NCI-H748 treated with DMSO at 0.1 percent for 48 hours (cell line): Measurements from ENCODE around the gene EEA1.

Source experiments
- DNase-seq: peaks from one replicate; lab custom pipeline; 2025; lab: John Stamatoyannopoulos, UW

EEA1 gene

GRCh38 chr12:92938018-92938417, 8.9 kb upstream of the EEA1 start:
- DNase-seq, result no peak

GRCh38 chr12:92933606-92934005, 4.5 kb upstream of the EEA1 start:
- no peak for DNase-seq

GRCh38 chr12:92930421-92930820, 1.3 kb upstream of the EEA1 start:
- DNase-seq, result no peak

GRCh38 chr12:92929983-92930382, 888 bp upstream of the EEA1 start:
- DNase-seq, result no peak

- no peak for DNase-seq
These were observed 604 bp downstream of the EEA1 start for GRCh38 chr12:92928421-92928961.

- DNase-seq, result no peak
These were observed 1.4 kb downstream of the EEA1 start for GRCh38 chr12:92927436-92928281.

GRCh38 chr12:92927055-92927435, 2.0 kb downstream of the EEA1 start:
- DNase-seq, result no peak

GRCh38 chr12:92926549-92926948, 2.5 kb downstream of the EEA1 start:
- no peak for DNase-seq

- DNase-seq, result no peak
These were observed 7.2 kb downstream of the EEA1 start for GRCh38 chr12:92921877-92922276.

- DNase-seq, result no peak
These were observed 13.7 kb downstream of the EEA1 start for GRCh38 chr12:92915365-92915764.

GRCh38 chr12:92914170-92914569, 14.9 kb downstream of the EEA1 start:
- no peak for DNase-seq

GRCh38 chr12:92912672-92913071, 16.4 kb downstream of the EEA1 start:
- no peak for DNase-seq

GRCh38 chr12:92912052-92912451, 17.0 kb downstream of the EEA1 start:
- no peak for DNase-seq

GRCh38 chr12:92911339-92911738, 17.8 kb downstream of the EEA1 start:
- DNase-seq, result no peak

GRCh38 chr12:92908108-92908507, 21.0 kb downstream of the EEA1 start:
- no peak for DNase-seq

GRCh38 chr12:92905811-92906554, 23.1 kb downstream of the EEA1 start:
- no peak for DNase-seq

GRCh38 chr12:92905258-92905810, 23.8 kb downstream of the EEA1 start:
- no peak for DNase-seq

GRCh38 chr12:92900941-92901340, 28.2 kb downstream of the EEA1 start:
- DNase-seq, result no peak

GRCh38 chr12:92899386-92900001, 29.6 kb downstream of the EEA1 start:
- no peak for DNase-seq

- no peak for DNase-seq
These were observed 30.3 kb downstream of the EEA1 start for GRCh38 chr12:92898755-92899154.

- no peak for DNase-seq
These were observed 31.3 kb downstream of the EEA1 start for GRCh38 chr12:92897844-92898243.

- DNase-seq, result no peak
These were observed 38.4 kb downstream of the EEA1 start for GRCh38 chr12:92890601-92891106.
